AG04449 (cell line): ENCODE results near the gene MGLL.

ENCODE experiments used
- CTCF ChIA-PET: fragments of 350-600 bp; formaldehyde crosslinking; extraction: SDS; loops from one replicate; lab custom pipeline; 2021; ENCODE audit warnings: antibody characterized with exemption; lab: Yijun Ruan, JAX
- POLR2A ChIA-PET: fragments of 400-600, 350-600 bp; formaldehyde crosslinking; extraction: SDS; loops from one replicate; lab custom pipeline; 2020; ENCODE audit warnings: antibody characterized with exemption, inconsistent platforms; lab: Yijun Ruan, JAX
- DNase-seq: peaks from one replicate; pipeline ENCODE4 v3.0.0-alpha.2; 2010; ENCODE audit warnings: low read depth, low spot score
- H3K4me3 ChIP-seq: 2 replicates; pipeline ENCODE4 v1.5.1; 2011; ENCODE audit warnings: low read depth, mild to moderate bottlenecking, control low read depth, low read length
- CTCF ChIP-seq: IDR thresholded peaks from one replicate; pipeline ENCODE4 v1.5.1; 2011; ENCODE audit warnings: mild to moderate bottlenecking, moderate library complexity, low read length, control low read depth, inconsistent platforms; ENCODE audit not compliant: insufficient read depth; ENCODE audit errors: missing control alignments

MGLL gene

DNA sequence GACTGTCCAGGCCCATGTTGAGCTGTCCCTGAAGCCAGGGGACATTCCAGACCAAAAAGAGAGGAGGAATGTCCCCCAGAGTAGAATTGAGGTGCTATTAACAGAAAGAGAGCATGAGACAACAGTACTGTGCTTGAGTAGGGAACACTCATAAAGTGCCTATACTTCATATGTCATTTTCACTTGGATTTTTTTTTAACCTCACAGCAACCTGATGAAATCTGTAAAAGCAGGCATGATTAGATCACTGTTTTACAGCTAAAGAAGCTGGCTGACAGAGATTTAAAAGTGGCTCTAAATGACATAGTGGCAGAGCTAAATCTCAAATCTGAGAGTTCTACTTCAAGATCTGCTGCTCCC lies 174.5 kb downstream of the MGLL start:
- no peak for TF ChIP-seq CTCF
- POLR2A ChIA-PET, result interaction anchor here (0.7 kb wide), 1 partner anchor 28 kb away, joined by 7 read pairs; no protein-coding TSS in a partner anchor
- DNase-seq, result no peak
- no peak overlapping the region for H3K4me3 ChIP-seq
- CTCF ChIA-PET, result interaction anchor here (1.1 to 8.3 kb wide), 9 partner anchors 8 to 325 kb away, joined by 3 to 107 read pairs (median 5); no protein-coding TSS in a partner anchor

- CTCF ChIA-PET, result interaction anchor here (0.7 to 8.3 kb wide), 9 partner anchors 7 to 326 kb away, joined by 3 to 107 read pairs (median 4); no protein-coding TSS in a partner anchor
- DNase-seq, result no peak
- POLR2A ChIA-PET, result no interaction called here
These were observed 175.0 kb downstream of the MGLL start for GRCh38 chr3:127647166-127647844.

GRCh38 chr3:127646501-127647046 lies 175.7 kb downstream of the MGLL start:
- ChIA-PET POLR2A (no interaction called here), CTCF (interaction anchor here (0.7 to 8.3 kb wide), 8 partner anchors 9 to 326 kb away, joined by 3 to 107 read pairs (median 4); no protein-coding TSS in a partner anchor)
- no peak for TF ChIP-seq CTCF

More at GRCh38 chr3:127647166-127647844, 175.0 kb downstream of the MGLL start:
- H3K4me3 ChIP-seq, result no peak overlapping the region
- TF ChIP-seq CTCF, result no peak

DNA sequence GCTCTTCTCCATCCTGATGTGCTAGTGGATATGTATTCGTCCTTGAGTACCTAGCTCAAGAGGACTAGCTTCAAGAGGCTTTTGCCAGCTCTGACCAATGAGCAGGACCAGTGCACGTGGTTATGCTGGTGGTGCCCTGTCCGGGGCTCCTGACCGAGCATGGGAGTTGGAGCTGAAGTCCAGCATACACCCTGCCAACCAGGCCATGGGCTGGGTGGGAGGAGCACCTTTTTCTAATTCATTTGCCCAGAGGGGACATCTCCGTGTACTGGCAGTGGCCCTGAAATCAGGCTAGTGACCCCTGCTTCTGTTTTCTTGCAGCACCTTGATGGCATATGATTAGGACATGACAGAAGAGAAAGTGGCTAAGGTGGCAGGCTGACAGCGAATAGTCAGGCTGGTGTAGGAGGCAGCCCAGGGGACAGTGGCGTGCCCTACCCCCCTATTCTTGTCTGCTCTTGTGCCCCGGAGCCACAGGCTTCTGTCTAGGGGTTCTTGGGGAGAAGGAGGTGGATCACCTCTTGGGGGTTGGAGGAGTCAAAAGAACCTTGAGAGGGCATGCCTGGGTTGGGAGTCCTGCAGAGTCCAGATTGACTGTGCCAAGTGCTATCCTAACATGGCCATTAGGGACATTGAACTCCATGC lies 176.8 kb downstream of the MGLL start:
- no peak for TF ChIP-seq CTCF
- ChIA-PET POLR2A (no interaction called here), CTCF (interaction anchor here (0.8 to 8.3 kb wide), 4 partner anchors 9 to 327 kb away, joined by 3 to 107 read pairs (median 4); no protein-coding TSS in a partner anchor)
- DNase-seq, result no peak
- H3K4me3 ChIP-seq, result no peak overlapping the region

More at GRCh38 chr3:127646501-127647046, 175.7 kb downstream of the MGLL start:
- no peak for DNase-seq
- H3K4me3 ChIP-seq, result no peak overlapping the region

- DNase-seq, result no peak
- CTCF ChIA-PET, result interaction anchor here (0.8 to 4.2 kb wide), 4 partner anchors 8 to 11 kb away, joined by 3 to 33 read pairs (median 4); no protein-coding TSS in a partner anchor
- TF ChIP-seq CTCF, result no peak
- no peak overlapping the region for H3K4me3 ChIP-seq
- POLR2A ChIA-PET, result interaction anchor here (0.6 kb wide), 1 partner anchor 11 kb away, joined by 4 read pairs; no protein-coding TSS in a partner anchor
These were observed 177.5 kb downstream of the MGLL start for GRCh38 chr3:127644641-127645370.
